ENCODE data around the gene GOLGA8T. TPM values are rescaled to one million over a fixed set of nuclear protein-coding genes. Genes with fewer than 3 reads are reported as not detected.
"Not testable (repeated sequence)": the region's sequence is repeated elsewhere in the genome, so short reads cannot be mapped to it uniquely, and the experiment has no call there.

Gene GOLGA8T
- total RNA-seq: 0.47 and 0.71 TPM in 2 replicates
- long read RNA-seq: 0 reads

DNA sequence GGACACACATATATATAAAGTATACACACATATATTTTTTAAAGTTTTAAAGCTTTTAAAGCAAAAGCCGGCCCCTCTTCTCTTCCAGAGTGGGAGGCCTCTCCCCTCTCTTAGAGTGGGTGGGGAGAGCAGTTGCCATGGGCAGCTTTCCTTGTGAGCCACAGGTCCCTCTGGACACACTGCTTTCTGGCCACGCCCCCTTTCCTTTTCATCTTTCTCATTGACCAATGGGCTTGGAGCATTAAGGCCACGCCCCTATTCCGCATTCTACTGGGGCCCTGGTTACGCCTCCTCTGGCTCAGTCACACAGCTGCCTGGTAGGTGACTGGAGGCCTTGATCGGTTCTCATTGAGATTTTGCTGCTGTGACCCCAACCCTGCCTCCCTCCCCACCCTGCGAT lies at the start of gene GOLGA8T:
Gene GOLGA8T (plus strand): TSS at position 301 of the 400 bp plus-strand sequence. CDS start 98 bp downstream, at position 399.
- H3K36me3 Mint-ChIP-seq (ENCODE audit: low read depth); H3K4me1 Mint-ChIP-seq; H3K27me3 Mint-ChIP-seq (ENCODE audit: low read depth); H3K9me3 Mint-ChIP-seq; H3K27ac Mint-ChIP-seq (ENCODE audit: unreplicated experiment); H3K4me3 Mint-ChIP-seq; DNase-seq (ENCODE audit: low read depth, low spot score): not testable (repeated sequence)

GRCh38 chr15:30097827-30098226 lies 37.0 kb upstream of the GOLGA8T start:
- not testable (repeated sequence) for H3K4me3 Mint-ChIP-seq; H3K4me1 Mint-ChIP-seq; H3K9me3 Mint-ChIP-seq; H3K36me3 Mint-ChIP-seq (ENCODE audit: low read depth); H3K27ac Mint-ChIP-seq (ENCODE audit: unreplicated experiment); DNase-seq (ENCODE audit: low read depth, low spot score); H3K27me3 Mint-ChIP-seq (ENCODE audit: low read depth)

DNA sequence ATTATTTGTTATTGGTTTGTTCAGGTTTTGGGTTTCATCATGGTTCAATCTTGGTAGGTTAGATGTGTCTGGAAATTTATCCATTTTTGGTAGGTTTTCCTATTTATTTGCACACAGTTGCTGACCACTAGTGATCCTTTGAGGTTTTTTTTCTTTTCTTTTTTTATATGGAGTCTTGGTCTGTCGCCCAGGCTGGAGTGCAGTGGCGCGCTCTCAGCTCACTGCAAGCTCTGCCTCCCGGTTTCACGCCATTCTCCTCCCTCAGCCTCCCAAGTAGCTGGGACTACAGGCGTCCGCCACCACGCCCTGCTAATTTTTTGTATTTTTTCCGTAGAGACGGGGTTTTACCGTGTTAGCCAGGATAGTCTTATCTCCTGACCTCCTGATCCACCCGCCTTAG lies 32.0 kb upstream of the GOLGA8T start:
- not testable (repeated sequence) for H3K27ac Mint-ChIP-seq (ENCODE audit: unreplicated experiment); H3K4me3 Mint-ChIP-seq; H3K9me3 Mint-ChIP-seq; H3K27me3 Mint-ChIP-seq (ENCODE audit: low read depth); H3K36me3 Mint-ChIP-seq (ENCODE audit: low read depth); H3K4me1 Mint-ChIP-seq; DNase-seq (ENCODE audit: low read depth, low spot score)

GRCh38 chr15:30103941-30104507 lies 30.8 kb upstream of the GOLGA8T start:
- DNase-seq (ENCODE audit: low read depth, low spot score); H3K36me3 Mint-ChIP-seq (ENCODE audit: low read depth); H3K9me3 Mint-ChIP-seq; H3K4me3 Mint-ChIP-seq; H3K27ac Mint-ChIP-seq (ENCODE audit: unreplicated experiment); H3K27me3 Mint-ChIP-seq (ENCODE audit: low read depth); H3K4me1 Mint-ChIP-seq: not testable (repeated sequence)

- not testable (repeated sequence) for H3K27me3 Mint-ChIP-seq (ENCODE audit: low read depth); DNase-seq (ENCODE audit: low read depth, low spot score); H3K9me3 Mint-ChIP-seq; H3K4me1 Mint-ChIP-seq; H3K4me3 Mint-ChIP-seq; H3K36me3 Mint-ChIP-seq (ENCODE audit: low read depth); H3K27ac Mint-ChIP-seq (ENCODE audit: unreplicated experiment)
Observed at GRCh38 chr15:30110591-30110990, 24.3 kb upstream of the GOLGA8T start.

- H3K9me3 Mint-ChIP-seq; H3K4me3 Mint-ChIP-seq; H3K36me3 Mint-ChIP-seq (ENCODE audit: low read depth); DNase-seq (ENCODE audit: low read depth, low spot score); H3K4me1 Mint-ChIP-seq; H3K27ac Mint-ChIP-seq (ENCODE audit: unreplicated experiment); H3K27me3 Mint-ChIP-seq (ENCODE audit: low read depth): not testable (repeated sequence)
- TF ChIP-seq CTCF (conservative IDR thresholded peaks at IDR 0.05): peak; percentile 31
Observed at GRCh38 chr15:30130066-30130465, 4.8 kb upstream of the GOLGA8T start.

DNA sequence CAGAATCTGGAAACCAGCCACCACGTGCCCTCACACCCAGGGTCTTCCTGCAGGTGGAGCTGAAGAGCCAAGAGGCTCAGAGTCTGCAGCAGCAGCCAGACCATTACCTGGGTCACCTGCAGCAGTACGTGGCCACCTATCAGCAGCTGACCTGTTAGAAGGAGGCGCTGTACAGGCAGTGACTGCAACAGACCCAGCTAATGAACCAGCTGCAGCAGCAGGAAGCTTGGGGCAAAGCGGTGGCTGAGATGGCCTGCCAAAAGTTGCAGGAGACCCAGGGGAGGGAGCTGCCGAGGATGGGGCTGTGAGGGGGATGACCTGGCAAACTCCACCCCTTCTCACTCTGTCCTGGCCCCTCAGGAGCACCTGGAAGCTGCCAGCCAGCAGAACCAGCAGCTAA lies 8.4 kb downstream of the GOLGA8T start:
- H3K27ac Mint-ChIP-seq (ENCODE audit: unreplicated experiment); H3K4me3 Mint-ChIP-seq; DNase-seq (ENCODE audit: low read depth, low spot score); H3K4me1 Mint-ChIP-seq; H3K9me3 Mint-ChIP-seq; H3K36me3 Mint-ChIP-seq (ENCODE audit: low read depth); H3K27me3 Mint-ChIP-seq (ENCODE audit: low read depth): not testable (repeated sequence)

- H3K4me3 Mint-ChIP-seq; H3K4me1 Mint-ChIP-seq; H3K9me3 Mint-ChIP-seq; H3K27ac Mint-ChIP-seq (ENCODE audit: unreplicated experiment); H3K36me3 Mint-ChIP-seq (ENCODE audit: low read depth); H3K27me3 Mint-ChIP-seq (ENCODE audit: low read depth); DNase-seq (ENCODE audit: low read depth, low spot score): not testable (repeated sequence)
- peak; percentile 5 for TF ChIP-seq CTCF (conservative IDR thresholded peaks at IDR 0.05)
Observed at GRCh38 chr15:30149891-30150290, 15.0 kb downstream of the GOLGA8T start.

DNA sequence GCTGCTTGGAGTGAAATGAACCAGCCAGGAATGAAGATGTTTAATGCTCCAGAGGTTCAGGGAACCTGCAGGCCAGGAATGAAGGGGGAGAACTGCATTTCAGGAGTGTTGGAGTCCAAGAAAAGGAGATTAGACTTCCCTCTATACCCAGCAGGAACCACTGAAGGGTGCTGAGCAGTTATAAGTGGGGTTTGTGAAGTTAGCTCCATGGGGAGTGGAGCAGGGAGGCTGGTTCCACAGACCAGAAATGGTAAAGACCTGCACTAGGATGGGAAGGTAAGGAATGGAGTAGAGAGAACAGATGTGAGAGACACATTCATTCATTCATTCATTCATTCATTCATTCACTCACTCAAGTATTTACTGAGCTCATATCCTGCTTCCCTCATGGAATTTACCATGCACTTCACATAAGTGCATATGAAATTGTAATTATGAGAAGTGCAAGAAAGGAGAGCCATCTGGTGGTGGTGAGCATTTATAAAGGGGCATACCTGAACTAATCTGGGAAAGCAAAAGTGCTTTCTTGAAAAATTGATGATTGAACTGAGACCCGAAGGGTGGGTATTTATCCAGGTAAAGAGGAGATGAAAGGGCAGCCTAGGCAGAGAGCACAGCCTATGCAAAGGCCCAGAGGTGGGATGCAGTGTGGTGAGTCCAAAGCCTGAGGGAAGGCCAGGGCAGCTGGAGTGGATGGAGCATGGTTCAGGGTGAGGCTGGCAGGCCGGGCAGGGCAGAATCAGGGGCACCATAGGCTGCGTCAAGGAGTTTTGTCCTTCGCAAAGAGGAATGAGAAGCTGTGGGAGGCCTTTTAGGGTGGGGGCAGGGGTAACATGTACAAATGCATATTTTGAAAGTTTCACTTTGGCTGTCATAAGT lies 27.9 kb downstream of the GOLGA8T start:
- DNase-seq (ENCODE audit: low read depth, low spot score); H3K4me3 Mint-ChIP-seq; H3K4me1 Mint-ChIP-seq; H3K36me3 Mint-ChIP-seq (ENCODE audit: low read depth); H3K27me3 Mint-ChIP-seq (ENCODE audit: low read depth); H3K27ac Mint-ChIP-seq (ENCODE audit: unreplicated experiment); H3K9me3 Mint-ChIP-seq: not testable (repeated sequence)

DNA sequence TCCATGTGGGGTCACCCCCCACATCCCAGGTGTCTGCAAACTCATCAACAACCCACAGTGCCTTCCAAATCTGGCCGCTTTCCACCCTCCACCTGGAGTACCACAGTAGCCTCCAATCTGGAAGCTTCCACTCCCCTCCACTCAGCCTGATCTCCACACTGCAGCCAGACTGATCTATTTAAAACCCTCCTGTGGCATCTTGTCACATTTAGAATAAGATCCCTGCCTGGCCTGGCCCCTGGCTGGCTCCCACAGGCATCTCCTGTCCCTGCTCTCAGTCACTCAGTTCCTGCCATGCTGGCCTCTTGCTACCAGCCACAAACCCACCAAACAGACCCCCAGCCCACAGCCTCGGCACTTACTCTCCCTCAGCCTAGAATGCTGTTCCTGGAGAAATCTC lies 28.9 kb downstream of the GOLGA8T start:
- H3K4me3 Mint-ChIP-seq; H3K9me3 Mint-ChIP-seq; H3K27me3 Mint-ChIP-seq (ENCODE audit: low read depth); DNase-seq (ENCODE audit: low read depth, low spot score); H3K4me1 Mint-ChIP-seq; H3K36me3 Mint-ChIP-seq (ENCODE audit: low read depth); H3K27ac Mint-ChIP-seq (ENCODE audit: unreplicated experiment): not testable (repeated sequence)

DNA sequence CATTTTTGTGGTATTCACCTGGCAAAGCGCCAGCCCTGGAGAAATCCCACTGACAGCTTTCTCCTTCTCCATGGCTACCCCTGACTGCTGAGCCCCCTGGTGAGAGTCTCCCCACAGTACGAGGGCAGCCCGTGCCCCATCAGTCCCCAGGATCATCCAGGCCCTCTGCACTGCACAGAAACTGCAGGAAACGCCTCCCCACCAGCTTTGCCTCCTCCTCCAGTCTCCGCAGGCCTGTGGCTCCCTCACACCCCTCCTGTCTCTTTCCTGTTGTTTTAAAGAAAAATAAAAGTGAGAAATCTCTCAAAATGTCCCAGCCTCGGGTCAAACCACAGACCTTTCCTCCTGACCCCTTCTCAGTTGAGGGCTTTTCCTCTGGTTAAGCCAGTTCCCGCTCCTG lies 29.4 kb downstream of the GOLGA8T start:
- not testable (repeated sequence) for H3K36me3 Mint-ChIP-seq (ENCODE audit: low read depth); H3K4me1 Mint-ChIP-seq; H3K4me3 Mint-ChIP-seq; DNase-seq (ENCODE audit: low read depth, low spot score); H3K9me3 Mint-ChIP-seq; H3K27me3 Mint-ChIP-seq (ENCODE audit: low read depth); H3K27ac Mint-ChIP-seq (ENCODE audit: unreplicated experiment)

DNA sequence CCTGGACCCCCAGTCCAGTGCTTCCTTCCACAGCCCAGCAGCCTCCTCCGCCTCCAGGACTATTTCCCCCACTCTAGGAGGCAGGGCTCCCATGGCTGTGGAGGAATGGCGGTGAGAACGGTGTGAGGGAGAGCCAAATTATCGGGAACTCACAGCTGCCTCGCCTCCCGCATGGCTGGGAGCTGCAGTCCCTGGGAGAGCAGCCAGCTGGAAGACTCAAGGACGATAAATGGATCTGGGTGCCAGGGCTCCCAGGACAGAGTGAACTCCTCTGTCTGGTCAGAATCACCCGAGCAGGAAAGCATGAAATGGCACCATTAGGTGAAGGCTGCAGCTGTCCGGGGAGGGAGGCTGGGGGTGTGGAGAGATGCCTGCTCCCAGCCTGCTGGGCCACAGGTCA lies 32.6 kb downstream of the GOLGA8T start:
- not testable (repeated sequence) for H3K27me3 Mint-ChIP-seq (ENCODE audit: low read depth); H3K27ac Mint-ChIP-seq (ENCODE audit: unreplicated experiment); H3K9me3 Mint-ChIP-seq; H3K4me3 Mint-ChIP-seq; H3K4me1 Mint-ChIP-seq; DNase-seq (ENCODE audit: low read depth, low spot score); H3K36me3 Mint-ChIP-seq (ENCODE audit: low read depth)

Measured in neural crest cell (in vitro differentiated cells).